ENCODE measurements around the gene RDH12.
A peak's percentile ranks its signal among the peaks of the same experiment; 100 is the strongest.
"Not testable (repeated sequence)": the region's sequence is repeated elsewhere in the genome, so short reads cannot be mapped to it uniquely, and the experiment has no call there.

RDH12 gene

GRCh38 chr14:67705211-67705610 lies 3.5 kb downstream of the RDH12 start:
- no peak for DNase-seq (ENCODE audit: low spot score)

GRCh38 chr14:67709346-67709745 lies 7.7 kb downstream of the RDH12 start:
- not testable (repeated sequence) for DNase-seq (ENCODE audit: low spot score)

GRCh38 chr14:67709796-67710195 lies 8.1 kb downstream of the RDH12 start:
- not testable (repeated sequence) for DNase-seq (ENCODE audit: low spot score)

GRCh38 chr14:67710209-67710608 lies 8.5 kb downstream of the RDH12 start:
- peak; percentile 47 for DNase-seq (ENCODE audit: low spot score)

- no peak for DNase-seq (ENCODE audit: low spot score)
These were observed 15.4 kb downstream of the RDH12 start for GRCh38 chr14:67717048-67717447.

GRCh38 chr14:67718265-67718664 lies 16.6 kb downstream of the RDH12 start:
- DNase-seq (ENCODE audit: low spot score): no peak

- DNase-seq (ENCODE audit: low spot score): not testable (repeated sequence)
These were observed 17.7 kb downstream of the RDH12 start for GRCh38 chr14:67719385-67719784.

GRCh38 chr14:67719866-67720265 lies 18.2 kb downstream of the RDH12 start:
- DNase-seq (ENCODE audit: low spot score): no peak

GRCh38 chr14:67721875-67722274 lies 20.2 kb downstream of the RDH12 start:
- DNase-seq (ENCODE audit: low spot score): no peak

- DNase-seq (ENCODE audit: low spot score): no peak
These were observed 20.6 kb downstream of the RDH12 start for GRCh38 chr14:67722293-67722692.

GRCh38 chr14:67725171-67725570 lies 23.5 kb downstream of the RDH12 start:
- DNase-seq (ENCODE audit: low spot score): no peak

- no peak for DNase-seq (ENCODE audit: low spot score)
These were observed 25.7 kb downstream of the RDH12 start for GRCh38 chr14:67727361-67727760.

GRCh38 chr14:67728258-67728657 lies 26.6 kb downstream of the RDH12 start:
- no peak for DNase-seq (ENCODE audit: low spot score)

GRCh38 chr14:67729072-67729885 lies 27.6 kb downstream of the RDH12 start:
- DNase-seq (ENCODE audit: low spot score): no peak

GRCh38 chr14:67733616-67734015 lies 31.9 kb downstream of the RDH12 start:
- DNase-seq (ENCODE audit: low spot score): no peak

GRCh38 chr14:67734675-67735074 lies 33.0 kb downstream of the RDH12 start:
- peak; percentile 49 for DNase-seq (ENCODE audit: low spot score)

GRCh38 chr14:67735336-67736147 lies 33.9 kb downstream of the RDH12 start:
- DNase-seq (ENCODE audit: low spot score): no peak

GRCh38 chr14:67736771-67737170 lies 35.1 kb downstream of the RDH12 start:
- DNase-seq (ENCODE audit: low spot score): no peak

GRCh38 chr14:67738740-67739504 lies 37.2 kb downstream of the RDH12 start:
- DNase-seq (ENCODE audit: low spot score): peak; percentile 64

GRCh38 chr14:67744046-67744445 lies 42.4 kb downstream of the RDH12 start:
- DNase-seq (ENCODE audit: low spot score): no peak

- no peak for DNase-seq (ENCODE audit: low spot score)
These were observed 45.2 kb downstream of the RDH12 start for GRCh38 chr14:67746927-67747326.

- DNase-seq (ENCODE audit: low spot score): no peak
These were observed 46.6 kb downstream of the RDH12 start for GRCh38 chr14:67748312-67748711.

Data from RKO (cell line).